Measurements from ENCODE around the gene PAN3.

Gene PAN3

GRCh38 chr13:28321756-28322155 lies 183.4 kb downstream of the PAN3 start:
- TF ChIP-seq CTCF (conservative IDR thresholded peaks at IDR 0.05; ENCODE audit: low read depth, low read length) = no peak
- no peak overlapping the region for H3K4me3 ChIP-seq (ENCODE audit: low read depth, low read length)
- peak; percentile 28 for DNase-seq (ENCODE audit: low read depth)

- no peak for TF ChIP-seq CTCF (conservative IDR thresholded peaks at IDR 0.05; ENCODE audit: low read depth, low read length)
- no peak overlapping the region for H3K4me3 ChIP-seq (ENCODE audit: low read depth, low read length)
- peak; percentile 38 for DNase-seq (ENCODE audit: low read depth)
Observed at GRCh38 chr13:28322256-28322905, 184.0 kb downstream of the PAN3 start.

GRCh38 chr13:28324181-28324789 lies 185.9 kb downstream of the PAN3 start:
- DNase-seq (ENCODE audit: low read depth) = peak; percentile 79
- peak; percentile 94 for TF ChIP-seq CTCF (conservative IDR thresholded peaks at IDR 0.05; ENCODE audit: low read depth, low read length)
- no peak overlapping the region for H3K4me3 ChIP-seq (ENCODE audit: low read depth, low read length)

- no peak for DNase-seq (ENCODE audit: low read depth)
- no peak overlapping the region for H3K4me3 ChIP-seq (ENCODE audit: low read depth, low read length)
- TF ChIP-seq CTCF (conservative IDR thresholded peaks at IDR 0.05; ENCODE audit: low read depth, low read length) = no peak
Observed at GRCh38 chr13:28325022-28325421, 186.7 kb downstream of the PAN3 start.

- DNase-seq (ENCODE audit: low read depth) = no peak
- TF ChIP-seq CTCF (conservative IDR thresholded peaks at IDR 0.05; ENCODE audit: low read depth, low read length) = no peak
- H3K4me3 ChIP-seq (ENCODE audit: low read depth, low read length) = no peak overlapping the region
Observed at GRCh38 chr13:28326056-28326455, 187.7 kb downstream of the PAN3 start.

GRCh38 chr13:28327373-28328270 lies 189.3 kb downstream of the PAN3 start:
- TF ChIP-seq CTCF (conservative IDR thresholded peaks at IDR 0.05; ENCODE audit: low read depth, low read length) = no peak
- peak; percentile 41 for DNase-seq (ENCODE audit: low read depth)
- no peak overlapping the region for H3K4me3 ChIP-seq (ENCODE audit: low read depth, low read length)

Data from choroid plexus epithelial cell (primary cell).